Stimulated activated CD8-positive, alpha-beta memory T cell treated with anti-CD3 and anti-CD28 coated beads, Interleukin-12 subunit alpha, Interleukin-12 subunit beta, amount 100 ng/mL, for 4 hours (primary cell): ENCODE results near the gene SLAMF1.
"Not testable (repeated sequence)": the region's sequence is repeated elsewhere in the genome, so short reads cannot be mapped to it uniquely, and the experiment has no call there.

ENCODE experiments used
- DNase-seq: peaks from one replicate; pipeline ENCODE4 v3.0.0-alpha.2; 2020; ENCODE audit warnings: low read depth

SLAMF1 gene

GRCh38 chr1:160560045-160560705 lies 86.7 kb downstream of the SLAMF1 start:
- DNase-seq, result no peak

- not testable (repeated sequence) for DNase-seq
Measured at GRCh38 chr1:160559437-160559836, 87.4 kb downstream of the SLAMF1 start.

- DNase-seq, result no peak
Measured at GRCh38 chr1:160558660-160559380, 88.0 kb downstream of the SLAMF1 start.
